Liver (tissue), 9 donors: ENCODE measurements around the gene MSMP. TPM values are rescaled to one million over a fixed set of nuclear protein-coding genes. Genes with fewer than 3 reads are reported as not detected.
A peak's percentile ranks its signal among the peaks of the same experiment; 100 is the strongest.

Source experiments
- DNase-seq: peaks from one replicate; pipeline ENCODE4 v3.0.0-alpha.2; 2017; ENCODE audit warnings: low spot score
- H3K27ac ChIP-seq, 2 donors: one replicate each; pipeline ENCODE4 v1.7.0; 2013; ENCODE audit warnings: inconsistent platforms in 2 of 2, low read length in 2 of 2, control low read depth in 1 of 2, low read depth in 1 of 2, mild to moderate bottlenecking in 1 of 2
- H3K27me3 ChIP-seq, 4 donors: one replicate each; pipeline versions ENCODE4 v1.6.1 to v1.7.0; 2013; ENCODE audit warnings: low read length in 3 of 4, inconsistent platforms in 1 of 4, mild to moderate bottlenecking in 1 of 4, moderate library complexity in 1 of 4; ENCODE audit not compliant: control insufficient read depth in 4 of 4, insufficient read depth in 4 of 4
- H3K36me3 ChIP-seq, 4 donors: one replicate each; pipeline versions ENCODE4 v1.6.1 to v1.7.0; 2013; ENCODE audit warnings: low read length in 3 of 4, mild to moderate bottlenecking in 3 of 4, low read depth in 1 of 4, moderate library complexity in 1 of 4; ENCODE audit not compliant: control insufficient read depth in 4 of 4, insufficient read depth in 3 of 4
- H3K4me1 ChIP-seq, 4 donors: one replicate each; pipeline versions ENCODE4 v1.6.1 to v1.7.0; 2013; ENCODE audit warnings: low read length in 3 of 4, mild to moderate bottlenecking in 3 of 4, moderate library complexity in 1 of 4; ENCODE audit not compliant: control insufficient read depth in 4 of 4, insufficient read depth in 4 of 4
- H3K4me3 ChIP-seq, 3 donors: one replicate each; pipeline versions ENCODE4 v1.6.1 to v1.7.0; 2013; ENCODE audit warnings: low read length in 3 of 3, control low read depth in 1 of 3, low read depth in 1 of 3, mild to moderate bottlenecking in 1 of 3
- H3K9ac ChIP-seq, 2 donors: one replicate each; pipeline ENCODE4 v1.7.0; 2013; ENCODE audit warnings: low read length in 2 of 2, mild to moderate bottlenecking in 2 of 2, moderate library complexity in 2 of 2, control low read depth in 1 of 2, low read depth in 1 of 2
- H3K9me3 ChIP-seq, 4 donors: one replicate each; pipeline versions ENCODE4 v1.6.1 to v1.7.0; 2013; ENCODE audit warnings: low read length in 3 of 4; ENCODE audit not compliant: control insufficient read depth in 4 of 4
- CTCF ChIP-seq: fragments of 150-350 bp; IDR thresholded peaks from 2 replicates; pipeline ENCODE4 v1.5.1; 2017; ENCODE audit warnings: improper control_type of control experiment, low read depth, low read length; ENCODE audit not compliant: missing input control
- EGR1 ChIP-seq, 2 donors: IDR thresholded peaks; 2 replicates each; pipeline ENCODE4 v1.6.1; 2016 to 2018; ENCODE audit warnings: antibody characterized with exemption in 2 of 2, low read depth in 2 of 2
- FOXA1 ChIP-seq: IDR thresholded peaks from 2 replicates; pipeline ENCODE4 v1.6.1; 2016; ENCODE audit warnings: antibody characterized with exemption
- FOXA2 ChIP-seq: IDR thresholded peaks from 2 replicates; pipeline ENCODE4 v1.6.1; 2016; ENCODE audit warnings: antibody characterized with exemption
- GABPA ChIP-seq, 2 donors: IDR thresholded peaks in 1 of 2; conservative IDR thresholded peaks in 1 of 2; 2 replicates each; pipeline ENCODE4 v1.6.1; 2016; ENCODE audit warnings: antibody characterized with exemption in 2 of 2, mild to moderate bottlenecking in 1 of 2, moderate library complexity in 1 of 2
- HNF4A ChIP-seq, 2 donors: conservative IDR thresholded peaks; 2 replicates each; pipeline ENCODE4 v1.6.1; 2016; ENCODE audit warnings: antibody characterized with exemption in 2 of 2, mild to moderate bottlenecking in 2 of 2
- HNF4G ChIP-seq: IDR thresholded peaks from 2 replicates; pipeline ENCODE4 v1.6.1; 2016; ENCODE audit warnings: antibody characterized with exemption
- JUND ChIP-seq, 2 donors: IDR thresholded peaks; 2 replicates each; pipeline ENCODE4 v1.6.1; 2016; ENCODE audit warnings: antibody characterized with exemption in 2 of 2
- NR2F2 ChIP-seq: IDR thresholded peaks from 2 replicates; pipeline ENCODE4 v1.6.1; 2016; ENCODE audit warnings: antibody characterized with exemption
- RAD21 ChIP-seq, 2 donors: IDR thresholded peaks; 2 replicates each; pipeline ENCODE4 v1.6.1; 2016; ENCODE audit warnings: antibody characterized with exemption in 2 of 2, mild to moderate bottlenecking in 2 of 2
- RXRA ChIP-seq, 2 donors: IDR thresholded peaks; 2 replicates each; pipeline ENCODE4 v1.6.1; 2017 to 2018; ENCODE audit warnings: antibody characterized with exemption in 2 of 2, mild to moderate bottlenecking in 1 of 2
- SP1 ChIP-seq: IDR thresholded peaks from 2 replicates; pipeline ENCODE4 v1.6.1; 2018; ENCODE audit warnings: antibody characterized with exemption, mild to moderate bottlenecking
- TAF1 ChIP-seq: conservative IDR thresholded peaks from 2 replicates; pipeline ENCODE4 v1.6.1; 2016; ENCODE audit warnings: antibody characterized with exemption, mild to moderate bottlenecking
- YY1 ChIP-seq: IDR thresholded peaks from 2 replicates; pipeline ENCODE4 v1.6.1; 2016; ENCODE audit warnings: antibody characterized with exemption, mild to moderate bottlenecking
- ZBTB33 ChIP-seq: IDR thresholded peaks from 2 replicates; pipeline ENCODE4 v1.6.1; 2016; ENCODE audit warnings: antibody characterized with exemption
- WGBS: extraction: QIAGEN DNeasy Blood & Tissue Kit; methylation state at CpG from one replicate; pipeline ENCODE4 v1.1.7; 2013; 5-methylcytosine and 5-hydroxymethylcytosine counted together
- polyA plus RNA-seq, 2 donors: library from polyadenylated mRNA; stranded (reverse) in 1 of 2; unstranded in 1 of 2; fragments of 200-250 nt in 1 of 2; fragments of >200 nt in 1 of 2; fragmentation: Nextera tagmentation in 1 of 2; extraction: Ambion mirVana in 1 of 2; gene quantifications; one replicate each; pipeline versions ENCODE4 v1.2.1 to v1.2.3, GENCODE V29; 2013 to 2015
- total RNA-seq, 2 donors: library from RNA; depleted of rRNA; stranded (reverse); fragments of >200 nt; gene quantifications; one replicate each; pipeline ENCODE4 v1.2.3, GENCODE V29; 2014
- TF ChIP-seq, protein P1 (sequence below): IDR thresholded peaks from 2 replicates; pipeline ENCODE4 v1.6.1; 2016; ENCODE audit warnings: antibody characterized with exemption
- TF ChIP-seq, protein P2 (sequence below): IDR thresholded peaks from 2 replicates; pipeline ENCODE4 v1.6.1; 2016; ENCODE audit warnings: antibody characterized with exemption
- donor health status: healthy.
- donor health status: healthy.
- donor health status: healthy.
- donor health status: healthy.
- donor health status: healthy.

Gene MSMP
- total and polyA plus RNA-seq, 4 donors: not detected

- no peak for DNase-seq
- TF ChIP-seq SP1 (no peak), HNF4G (no peak), YY1 (no peak), ZBTB33 (no peak), CTCF (no peak), RXRA (IDR thresholded peaks at IDR 0.05) (no peak), JUND (IDR thresholded peaks at IDR 0.05) (no peak), GABPA (IDR thresholded peaks at IDR 0.05 in 1 of 2, conservative IDR thresholded peaks at IDR 0.05 in 1 of 2) (no peak), EGR1 (IDR thresholded peaks at IDR 0.05; ENCODE audit: low read depth in 2 of 2) (no peak), RAD21 (IDR thresholded peaks at IDR 0.05) (no peak)
- TF ChIP-seq, protein P1, sequence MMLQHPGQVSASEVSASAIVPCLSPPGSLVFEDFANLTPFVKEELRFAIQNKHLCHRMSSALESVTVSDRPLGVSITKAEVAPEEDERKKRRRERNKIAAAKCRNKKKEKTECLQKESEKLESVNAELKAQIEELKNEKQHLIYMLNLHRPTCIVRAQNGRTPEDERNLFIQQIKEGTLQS: no peak
- peak overlapping the region; percentile 25 to 96 for H3K9ac ChIP-seq
- peaks cover 21 to 64% (median 56%) of the 10 kb centered on the region in 4 donors for H3K4me1 ChIP-seq
- H3K4me3 ChIP-seq: peak overlapping the region; percentile 75 to 91 (median 85)
- peak overlapping the region; percentile 95 to 98 for H3K27ac ChIP-seq
- no peaks in the 10 kb centered on the region for H3K9me3 ChIP-seq
- no peaks in the 10 kb centered on the region for H3K27me3 ChIP-seq
- H3K36me3 ChIP-seq: peaks cover 0 to 8% (median 2%) of the 10 kb centered on the region in 4 donors
- WGBS: 77% methylated on average over 2 of the region's 2 CpGs
These were observed 23.6 kb downstream of the MSMP start for GRCh38 chr9:35730486-35730854.

GRCh38 chr9:35729700-35730485 is 24.2 kb downstream of the MSMP start:
- DNase-seq: no peak
- peak overlapping the region in 1 of 2 donors; percentile 47 for H3K9ac ChIP-seq
- TF ChIP-seq YY1 (no peak), HNF4A (conservative IDR thresholded peaks at IDR 0.05) (no peak), NR2F2 (no peak), ZBTB33 (no peak), RAD21 (IDR thresholded peaks at IDR 0.05) (peak; percentile 27 to 62), FOXA1 (no peak), SP1 (peak; percentile 19), RXRA (IDR thresholded peaks at IDR 0.05) (peak; percentile 13 to 54), HNF4G (no peak), GABPA (IDR thresholded peaks at IDR 0.05 in 1 of 2, conservative IDR thresholded peaks at IDR 0.05 in 1 of 2) (no peak), EGR1 (IDR thresholded peaks at IDR 0.05; ENCODE audit: low read depth in 2 of 2) (no peak), TAF1 (no peak), FOXA2 (no peak), CTCF (peak; percentile 34)
- TF ChIP-seq, protein P2, sequence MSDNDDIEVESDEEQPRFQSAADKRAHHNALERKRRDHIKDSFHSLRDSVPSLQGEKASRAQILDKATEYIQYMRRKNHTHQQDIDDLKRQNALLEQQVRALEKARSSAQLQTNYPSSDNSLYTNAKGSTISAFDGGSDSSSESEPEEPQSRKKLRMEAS: no peak
- TF ChIP-seq, protein P1: no peak
- no peaks in the 10 kb centered on the region for H3K27me3 ChIP-seq
- peaks cover 2 to 8% (median 6%) of the 10 kb centered on the region in 4 donors for H3K36me3 ChIP-seq
- peaks cover 21 to 64% (median 56%) of the 10 kb centered on the region in 4 donors for H3K4me1 ChIP-seq
- peak overlapping the region; percentile 75 to 91 (median 85) for H3K4me3 ChIP-seq
- H3K9me3 ChIP-seq: no peaks in the 10 kb centered on the region
- WGBS: 56% methylated on average over 6 of the region's 6 CpGs
- peak overlapping the region; percentile 95 to 98 for H3K27ac ChIP-seq
